Trophoblast cell (in vitro differentiated cells and primary cell): ENCODE data around the gene ZFYVE26.

Experiments used
- DNase-seq, 2 donors: peaks; one replicate each; pipeline ENCODE4 v3.0.0-alpha.2; 2016
- H2AFZ ChIP-seq: 2 replicates; pipeline ENCODE4 v1.6.1; 2013; ENCODE audit warnings: low read length, moderate library complexity, mild to moderate bottlenecking; ENCODE audit not compliant: insufficient read depth, poor library complexity
- H2AK5ac ChIP-seq: 2 replicates; pipeline ENCODE4 v1.6.1; 2013; ENCODE audit warnings: mild to moderate bottlenecking, low read length
- H2BK120ac ChIP-seq: 2 replicates; pipeline ENCODE4 v1.6.1; 2013; ENCODE audit warnings: low read length, mild to moderate bottlenecking, moderate library complexity; ENCODE audit not compliant: insufficient read depth, poor library complexity
- H2BK12ac ChIP-seq: 2 replicates; pipeline ENCODE4 v1.6.1; 2013; ENCODE audit warnings: mild to moderate bottlenecking, low read length, moderate library complexity
- H2BK5ac ChIP-seq: 2 replicates; pipeline ENCODE4 v1.6.1; 2013; ENCODE audit warnings: low read length, low read depth, moderate library complexity, mild to moderate bottlenecking; ENCODE audit not compliant: poor library complexity
- H3K14ac ChIP-seq: 2 replicates; pipeline ENCODE4 v1.6.1; 2013; ENCODE audit warnings: mild to moderate bottlenecking, low read length
- H3K18ac ChIP-seq: 2 replicates; pipeline ENCODE4 v1.6.1; 2013; ENCODE audit warnings: mild to moderate bottlenecking, low read length
- H3K23ac ChIP-seq: 2 replicates; pipeline ENCODE4 v1.6.1; 2013; ENCODE audit warnings: low read length
- H3K27ac ChIP-seq: 2 replicates; pipeline ENCODE4 v1.5.1; 2013; ENCODE audit warnings: low read depth, mild to moderate bottlenecking, inconsistent platforms, low read length, moderate library complexity
- H3K27me3 ChIP-seq: 2 replicates; pipeline ENCODE4 v1.6.1; 2013; ENCODE audit warnings: inconsistent platforms, mild to moderate bottlenecking, low read length, moderate library complexity; ENCODE audit not compliant: insufficient read depth
- H3K36me3 ChIP-seq, 2 experiments: 1 replicate in 1 of 2; 2 replicates in 1 of 2; pipeline ENCODE4 v1.6.1; 2013; ENCODE audit warnings: low read length in 2 of 2, mild to moderate bottlenecking in 2 of 2, moderate library complexity in 1 of 2; ENCODE audit not compliant: insufficient read depth in 2 of 2, control insufficient read depth in 1 of 2
- H3K4ac ChIP-seq: 2 replicates; pipeline ENCODE4 v1.6.1; 2013; ENCODE audit warnings: low read depth, mild to moderate bottlenecking, low read length, moderate library complexity
- H3K4me1 ChIP-seq, 2 experiments: 1 replicate in 1 of 2; 2 replicates in 1 of 2; pipeline ENCODE4 v1.6.1; 2013; ENCODE audit warnings: low read length in 2 of 2, mild to moderate bottlenecking in 2 of 2, moderate library complexity in 1 of 2; ENCODE audit not compliant: insufficient read depth in 2 of 2, control insufficient read depth in 1 of 2
- H3K4me2 ChIP-seq: 2 replicates; pipeline ENCODE4 v1.6.1; 2013; ENCODE audit warnings: inconsistent platforms, mild to moderate bottlenecking, low read length, moderate library complexity
- H3K4me3 ChIP-seq: 2 replicates; pipeline ENCODE4 v1.5.1; 2013; ENCODE audit warnings: mild to moderate bottlenecking, low read depth, low read length, inconsistent platforms
- H3K79me1 ChIP-seq: one replicate; pipeline ENCODE4 v1.6.1; 2013; ENCODE audit warnings: low read length
- H3K79me2 ChIP-seq: 2 replicates; pipeline ENCODE4 v1.6.1; 2013; ENCODE audit warnings: low read length, mild to moderate bottlenecking; ENCODE audit not compliant: control insufficient read depth, insufficient read depth, poor library complexity
- H3K9ac ChIP-seq: 2 replicates; pipeline ENCODE4 v1.6.1; 2013; ENCODE audit warnings: mild to moderate bottlenecking, low read length
- H3K9me3 ChIP-seq: 2 replicates; pipeline ENCODE4 v1.6.1; 2013; ENCODE audit warnings: low read depth, mild to moderate bottlenecking, control low read depth, inconsistent platforms, low read length; ENCODE audit not compliant: insufficient read depth
- H4K12ac ChIP-seq: 2 replicates; pipeline ENCODE4 v1.6.1; 2013; ENCODE audit warnings: low read depth, mild to moderate bottlenecking, low read length, moderate library complexity
- H4K8ac ChIP-seq: 2 replicates; pipeline ENCODE4 v1.6.1; 2013; ENCODE audit warnings: low read depth, mild to moderate bottlenecking, low read length, moderate library complexity
- H4K91ac ChIP-seq: one replicate; pipeline ENCODE4 v1.6.1; 2013; ENCODE audit warnings: low read depth, mild to moderate bottlenecking, low read length, moderate library complexity
- WGBS: extraction: QIAGEN DNeasy Blood & Tissue Kit; methylation state at CpG from one replicate; pipeline ENCODE4 v1.1.7; 2013; ENCODE audit warnings: missing lambda C conversion rate; ENCODE audit not compliant: insufficient read length, insufficient coverage; ENCODE audit errors: extremely low coverage; 5-methylcytosine and 5-hydroxymethylcytosine counted together

Gene ZFYVE26

DNA sequence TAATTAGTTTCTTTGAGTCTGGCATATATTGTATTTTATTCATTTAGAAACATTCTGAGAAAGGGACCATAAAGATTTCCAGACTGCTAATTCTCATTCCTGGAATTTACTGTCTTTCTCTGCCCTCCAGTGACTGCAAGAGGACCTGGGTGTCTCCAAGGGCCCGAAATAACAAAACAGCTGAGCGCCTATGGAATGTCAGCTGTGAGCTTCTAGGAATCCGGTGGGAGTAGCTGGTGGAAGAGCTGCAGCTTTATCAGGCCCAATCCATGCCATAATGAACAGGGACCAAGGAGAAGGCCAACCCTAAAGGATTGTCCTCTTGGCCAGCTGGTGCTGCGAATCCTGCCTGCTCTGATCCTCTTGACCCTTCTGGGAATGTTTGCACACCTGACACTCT is 82.8 kb downstream of the ZFYVE26 start:
- WGBS, result no CpG with 5 or more reads among the region's 4 CpGs
- no peaks in the 10 kb centered on the region for H3K36me3 ChIP-seq
- no peak overlapping the region for H4K91ac ChIP-seq
- no peak overlapping the region for H2BK12ac ChIP-seq
- no peak overlapping the region for H3K4me3 ChIP-seq
- H4K12ac ChIP-seq, result no peak overlapping the region
- DNase-seq, result no peak
- no peak overlapping the region for H3K27ac ChIP-seq
- H3K4ac ChIP-seq, result no peak overlapping the region
- H3K79me2 ChIP-seq, result no peaks in the 10 kb centered on the region
- no peak overlapping the region for H2AK5ac ChIP-seq
- peaks cover 2 to 3% of the 10 kb centered on the region in 2 experiments for H3K4me1 ChIP-seq
- no peak overlapping the region for H2BK120ac ChIP-seq
- no peaks in the 10 kb centered on the region for H3K27me3 ChIP-seq
- H2BK5ac ChIP-seq, result no peak overlapping the region
- H4K8ac ChIP-seq, result no peak overlapping the region
- no peak overlapping the region for H2AFZ ChIP-seq
- no peak overlapping the region for H3K4me2 ChIP-seq
- H3K18ac ChIP-seq, result no peak overlapping the region
- H3K79me1 ChIP-seq, result no peaks in the 10 kb centered on the region
- no peak overlapping the region for H3K9ac ChIP-seq
- no peak overlapping the region for H3K14ac ChIP-seq
- peak overlapping the region; percentile 17 for H3K23ac ChIP-seq
- H3K9me3 ChIP-seq, result no peaks in the 10 kb centered on the region

DNA sequence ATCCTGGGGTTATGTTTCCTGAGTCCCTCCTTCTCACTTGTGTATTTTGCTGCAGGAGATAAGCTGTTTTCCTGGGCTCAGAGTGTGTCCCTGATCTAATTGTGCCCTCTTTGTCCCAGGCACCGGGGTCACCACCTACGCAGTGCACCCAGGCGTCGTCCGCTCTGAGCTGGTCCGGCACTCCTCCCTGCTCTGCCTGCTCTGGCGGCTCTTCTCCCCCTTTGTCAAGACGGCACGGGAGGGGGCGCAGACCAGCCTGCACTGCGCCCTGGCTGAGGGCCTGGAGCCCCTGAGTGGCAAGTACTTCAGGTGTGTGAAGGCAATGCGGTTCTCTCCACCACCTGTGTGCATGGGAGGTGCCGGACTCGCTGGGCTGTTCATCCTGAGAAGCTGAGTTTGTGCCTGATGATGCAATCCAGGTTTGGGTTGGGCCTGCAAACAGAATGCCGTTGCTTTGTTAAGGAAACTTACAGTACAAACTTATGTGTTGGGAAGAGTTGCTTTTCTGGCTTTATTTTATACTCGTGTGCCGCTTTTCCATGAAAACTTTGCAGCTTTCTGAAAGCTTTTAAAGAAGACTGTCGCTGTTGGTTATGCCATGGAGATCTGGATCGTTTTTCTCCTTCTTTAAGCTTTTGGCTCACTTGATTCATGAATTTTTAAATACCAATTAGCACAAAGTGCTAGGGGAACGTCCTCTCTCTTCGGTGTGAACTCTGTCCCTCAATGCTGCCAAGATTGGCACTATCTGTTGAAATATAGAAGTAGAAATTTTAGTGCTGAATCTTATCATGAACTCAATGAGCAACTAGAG is 87.1 kb downstream of the ZFYVE26 start:
- Histone ChIP-seq H3K27me3 (no peaks in the 10 kb centered on the region), H3K9me3 (peaks cover 1% of the 10 kb centered on the region), H3K79me2 (no peaks in the 10 kb centered on the region), H4K91ac (no peak overlapping the region), H3K18ac (no peak overlapping the region), H3K9ac (no peak overlapping the region), H2BK120ac (no peak overlapping the region), H3K4me3 (no peak overlapping the region), H4K12ac (no peak overlapping the region), H4K8ac (no peak overlapping the region), H3K4ac (no peak overlapping the region), H3K4me2 (peak overlapping the region; percentile 22), H2AFZ (no peak overlapping the region), H3K14ac (no peak overlapping the region), H2BK5ac (no peak overlapping the region), H2AK5ac (no peak overlapping the region), H3K23ac (no peak overlapping the region), H2BK12ac (no peak overlapping the region), H3K36me3 (no peaks in the 10 kb centered on the region), H3K79me1 (no peaks in the 10 kb centered on the region), H3K4me1 (peaks cover 2 to 3% of the 10 kb centered on the region in 2 experiments), H3K27ac (no peak overlapping the region)
- no CpG with 5 or more reads among the region's 21 CpGs for WGBS
- no peak for DNase-seq

DNA sequence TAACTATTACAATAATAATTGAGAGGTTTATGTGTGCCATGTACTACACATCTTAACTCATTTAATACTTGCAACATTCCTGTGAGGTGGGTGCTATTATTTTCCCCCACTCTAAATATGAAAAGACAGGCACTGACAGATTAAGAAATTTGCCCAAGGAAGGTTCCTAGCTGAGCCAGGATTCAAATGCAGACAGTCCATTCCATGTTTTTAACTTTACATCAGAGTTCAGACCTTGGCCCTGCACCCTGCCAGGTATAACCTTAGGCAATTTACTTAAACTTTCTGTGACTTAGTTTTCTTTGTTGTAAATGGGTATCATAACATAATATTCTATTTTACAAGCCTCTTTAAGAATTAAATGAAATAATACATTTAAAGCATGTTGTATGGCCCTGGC is 88.1 kb downstream of the ZFYVE26 start:
- Histone ChIP-seq H2AFZ (no peak overlapping the region), H3K27ac (no peak overlapping the region), H2BK120ac (no peak overlapping the region), H2AK5ac (no peak overlapping the region), H3K9me3 (peaks cover 1% of the 10 kb centered on the region), H3K4me2 (no peak overlapping the region), H3K4ac (no peak overlapping the region), H3K18ac (no peak overlapping the region), H2BK5ac (no peak overlapping the region), H3K79me2 (no peaks in the 10 kb centered on the region), H3K9ac (no peak overlapping the region), H3K79me1 (no peaks in the 10 kb centered on the region), H3K36me3 (no peaks in the 10 kb centered on the region), H3K4me3 (no peak overlapping the region), H3K4me1 (peaks cover 2 to 3% of the 10 kb centered on the region in 2 experiments), H4K12ac (no peak overlapping the region), H3K14ac (no peak overlapping the region), H3K27me3 (no peaks in the 10 kb centered on the region), H4K91ac (no peak overlapping the region), H4K8ac (no peak overlapping the region), H3K23ac (no peak overlapping the region), H2BK12ac (no peak overlapping the region)
- DNase-seq, result no peak

- peaks cover 2 to 3% of the 10 kb centered on the region in 2 experiments for H3K4me1 ChIP-seq
- no peak overlapping the region for H2BK120ac ChIP-seq
- H2AK5ac ChIP-seq, result no peak overlapping the region
- no peak overlapping the region for H3K18ac ChIP-seq
- H3K4ac ChIP-seq, result no peak overlapping the region
- H2AFZ ChIP-seq, result no peak overlapping the region
- peaks cover 1% of the 10 kb centered on the region for H3K9me3 ChIP-seq
- no peaks in the 10 kb centered on the region for H3K79me1 ChIP-seq
- no CpG with 5 or more reads among the region's 7 CpGs for WGBS
- H4K12ac ChIP-seq, result no peak overlapping the region
- H3K9ac ChIP-seq, result no peak overlapping the region
- no peak for DNase-seq
- H3K4me3 ChIP-seq, result no peak overlapping the region
- no peak overlapping the region for H2BK5ac ChIP-seq
- H3K36me3 ChIP-seq, result no peaks in the 10 kb centered on the region
- no peaks in the 10 kb centered on the region for H3K27me3 ChIP-seq
- no peak overlapping the region for H4K91ac ChIP-seq
- H3K79me2 ChIP-seq, result no peaks in the 10 kb centered on the region
- H3K14ac ChIP-seq, result no peak overlapping the region
- H3K23ac ChIP-seq, result no peak overlapping the region
- no peak overlapping the region for H2BK12ac ChIP-seq
- no peak overlapping the region for H3K4me2 ChIP-seq
- no peak overlapping the region for H4K8ac ChIP-seq
- H3K27ac ChIP-seq, result no peak overlapping the region
These were observed 89.0 kb downstream of the ZFYVE26 start for GRCh38 chr14:67727361-67727760.
